Mucosa of stomach (tissue), 1 donor: ENCODE data around the gene CCL26.

Source experiments
- H3K27me3 ChIP-seq: one replicate; pipeline ENCODE4 v1.7.0; 2013; ENCODE audit warnings: mild to moderate bottlenecking, low read length; ENCODE audit not compliant: control insufficient read depth, insufficient read depth
- H3K36me3 ChIP-seq: one replicate; pipeline ENCODE4 v1.7.0; 2013; ENCODE audit warnings: low read length; ENCODE audit not compliant: control insufficient read depth, insufficient read depth
- H3K4me1 ChIP-seq: one replicate; pipeline ENCODE4 v1.7.0; 2013; ENCODE audit warnings: mild to moderate bottlenecking, low read length; ENCODE audit not compliant: control insufficient read depth, insufficient read depth
- H3K4me3 ChIP-seq: one replicate; pipeline ENCODE4 v1.7.0; 2013; ENCODE audit warnings: low read length
- H3K9ac ChIP-seq: one replicate; pipeline ENCODE4 v1.7.0; 2013; ENCODE audit warnings: mild to moderate bottlenecking, low read length, moderate library complexity
- H3K9me3 ChIP-seq: one replicate; pipeline ENCODE4 v1.7.0; 2013; ENCODE audit warnings: mild to moderate bottlenecking, low read length, moderate library complexity; ENCODE audit not compliant: control insufficient read depth
- donor health status: Pancreatic carcinoma.

Gene CCL26, protein sequence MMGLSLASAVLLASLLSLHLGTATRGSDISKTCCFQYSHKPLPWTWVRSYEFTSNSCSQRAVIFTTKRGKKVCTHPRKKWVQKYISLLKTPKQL

DNA sequence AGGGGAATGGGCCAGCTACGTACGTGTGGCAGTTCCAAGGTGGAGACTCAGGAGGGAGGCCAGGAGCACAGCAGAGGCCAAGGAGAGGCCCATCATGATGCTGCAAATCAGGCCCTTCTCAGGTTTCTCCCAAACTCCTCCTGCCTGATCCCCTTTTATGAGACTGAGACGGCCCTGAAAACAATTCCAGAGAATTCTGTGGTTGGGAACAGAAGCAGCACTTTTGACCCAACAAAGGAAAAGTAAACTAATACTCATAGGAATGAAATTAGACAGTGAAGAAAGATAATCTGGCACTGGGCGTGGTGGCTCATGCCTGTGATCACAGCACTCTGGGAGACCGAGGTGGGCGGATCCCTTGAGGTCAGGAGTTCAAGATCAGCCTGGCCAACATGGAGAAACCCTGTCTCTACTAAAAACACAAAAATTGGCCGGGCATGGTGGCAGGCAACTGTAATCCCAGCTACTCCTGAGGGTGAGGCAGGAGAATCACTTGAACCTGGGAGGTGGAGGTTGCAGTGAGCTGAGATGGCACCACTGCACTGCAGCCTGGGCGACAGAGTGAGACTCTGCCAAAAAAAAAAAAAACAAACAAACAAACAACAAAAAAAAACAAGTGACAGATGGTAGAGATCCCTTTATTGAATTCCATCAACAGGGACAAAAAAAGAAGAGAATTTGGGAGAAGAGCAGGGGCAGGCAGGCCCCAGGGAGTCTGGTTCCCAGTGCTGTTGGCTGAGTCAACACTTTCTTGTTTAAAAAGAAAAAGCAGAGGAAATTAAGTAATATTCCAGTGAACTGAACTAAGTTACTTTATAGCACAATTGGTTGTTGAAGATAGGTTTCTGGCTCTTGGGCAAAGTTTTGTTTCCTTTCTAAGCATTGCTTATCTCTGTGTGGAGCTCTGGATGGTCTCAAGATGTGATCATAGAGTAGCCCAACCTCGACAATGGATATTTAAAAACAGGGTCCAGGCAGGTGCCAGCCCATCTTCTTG is at the start of gene CCL26:
Gene CCL26, minus strand, starts transcription at position 131 of the 997 bp plus-strand sequence. Its CDS starts 35 bp downstream, at position 96.
- no peak within 1 kb of the TSS for H3K4me3 ChIP-seq
- peaks cover 5% of the 10 kb centered on the region for H3K4me1 ChIP-seq
- H3K9ac ChIP-seq = no peak within 1 kb of the TSS
- no peaks in the 10 kb centered on the region for H3K36me3 ChIP-seq
- no peaks in the 10 kb centered on the region for H3K27me3 ChIP-seq
- H3K9me3 ChIP-seq = no peaks in the 10 kb centered on the region

- no peak overlapping the region for H3K4me3 ChIP-seq
- no peaks in the 10 kb centered on the region for H3K4me1 ChIP-seq
- H3K27me3 ChIP-seq = no peaks in the 10 kb centered on the region
- no peaks in the 10 kb centered on the region for H3K36me3 ChIP-seq
- H3K9ac ChIP-seq = no peak overlapping the region
- no peaks in the 10 kb centered on the region for H3K9me3 ChIP-seq
Measured at GRCh38 chr7:75820688-75821087, 48.7 kb upstream of the CCL26 start.

DNA sequence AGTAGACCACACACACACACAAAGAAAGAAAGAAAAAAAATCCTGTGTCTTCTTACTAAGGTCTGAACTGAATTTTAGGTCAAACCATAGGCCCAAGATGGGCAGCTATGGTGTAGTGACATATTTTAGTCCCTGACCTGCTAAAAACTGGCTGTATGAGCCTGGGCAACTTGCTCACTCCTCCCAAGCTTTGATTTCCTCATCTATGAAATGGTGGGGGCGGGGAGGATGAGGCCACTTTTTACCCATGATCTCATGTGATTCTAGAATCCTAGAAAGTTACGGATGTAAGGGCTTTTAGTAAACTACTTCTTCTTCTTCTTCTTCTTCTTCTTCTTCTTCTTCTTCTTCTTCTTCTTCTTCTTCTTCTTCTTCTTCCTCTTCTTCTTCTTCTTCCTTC is 47.7 kb upstream of the CCL26 start:
- Histone ChIP-seq H3K4me3 (no peak overlapping the region), H3K27me3 (no peaks in the 10 kb centered on the region), H3K4me1 (no peaks in the 10 kb centered on the region), H3K36me3 (no peaks in the 10 kb centered on the region), H3K9ac (no peak overlapping the region), H3K9me3 (no peaks in the 10 kb centered on the region)

GRCh38 chr7:75818472-75818871 is 46.5 kb upstream of the CCL26 start:
- Histone ChIP-seq H3K4me3 (no peak overlapping the region), H3K9ac (no peak overlapping the region), H3K9me3 (no peaks in the 10 kb centered on the region), H3K4me1 (no peaks in the 10 kb centered on the region), H3K27me3 (no peaks in the 10 kb centered on the region), H3K36me3 (no peaks in the 10 kb centered on the region)

GRCh38 chr7:75817116-75817515 is 45.1 kb upstream of the CCL26 start:
- H3K27me3 ChIP-seq = no peaks in the 10 kb centered on the region
- H3K4me3 ChIP-seq = no peak overlapping the region
- no peaks in the 10 kb centered on the region for H3K36me3 ChIP-seq
- no peak overlapping the region for H3K9ac ChIP-seq
- H3K4me1 ChIP-seq = no peaks in the 10 kb centered on the region
- no peaks in the 10 kb centered on the region for H3K9me3 ChIP-seq

- no peaks in the 10 kb centered on the region for H3K27me3 ChIP-seq
- no peak overlapping the region for H3K4me3 ChIP-seq
- H3K9ac ChIP-seq = no peak overlapping the region
- H3K9me3 ChIP-seq = no peaks in the 10 kb centered on the region
- no peaks in the 10 kb centered on the region for H3K4me1 ChIP-seq
- no peaks in the 10 kb centered on the region for H3K36me3 ChIP-seq
Measured at GRCh38 chr7:75815418-75816064, 43.5 kb upstream of the CCL26 start.

DNA sequence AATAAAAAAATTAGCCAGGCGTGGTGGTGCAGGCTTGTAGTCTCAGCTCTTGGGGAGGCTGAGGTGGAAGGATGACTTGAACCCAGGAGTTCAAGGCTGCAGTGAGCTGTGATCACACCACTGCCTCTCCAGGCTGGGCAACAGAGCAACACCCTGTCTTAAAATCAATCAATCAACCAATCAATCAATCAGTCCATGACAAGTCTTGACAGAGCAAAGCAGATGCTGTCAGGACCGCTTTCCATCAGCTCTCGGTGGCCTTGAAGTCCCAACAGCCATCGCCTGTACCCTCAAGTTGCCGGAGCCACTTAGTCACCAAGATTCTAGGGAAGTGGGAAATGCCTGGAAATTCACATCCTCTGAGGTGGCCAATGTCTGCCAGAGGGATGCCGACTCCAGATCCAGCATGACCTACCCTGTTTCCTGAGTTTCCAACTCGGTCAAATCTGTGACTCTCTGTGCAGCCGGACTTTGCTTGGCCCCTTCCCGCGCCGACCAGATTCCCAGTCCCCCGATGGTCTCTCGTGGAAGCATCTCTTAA is 42.5 kb upstream of the CCL26 start:
- Histone ChIP-seq H3K4me1 (no peaks in the 10 kb centered on the region), H3K36me3 (no peaks in the 10 kb centered on the region), H3K27me3 (no peaks in the 10 kb centered on the region)

DNA sequence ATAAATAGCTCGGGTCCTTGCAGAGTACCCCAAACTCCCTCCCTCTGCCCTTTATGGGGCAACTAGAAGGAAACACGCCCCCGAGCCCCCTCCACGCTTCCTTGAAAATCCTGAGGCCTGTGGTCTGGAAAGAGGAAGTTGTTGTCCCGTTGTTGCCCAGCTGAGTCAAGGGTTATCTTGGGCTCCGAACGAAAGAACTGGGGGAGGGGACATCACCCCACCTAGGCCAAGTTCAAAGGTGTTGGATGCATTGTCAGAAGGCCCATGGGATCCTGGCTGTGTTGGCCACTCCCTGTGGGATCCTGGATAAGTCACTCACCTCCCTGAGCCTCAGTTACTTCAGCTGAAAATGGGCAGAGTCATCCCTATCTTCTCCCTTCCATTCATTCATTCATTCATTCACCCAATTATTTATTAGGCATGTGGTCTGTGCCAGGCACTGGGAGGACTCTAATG is 41.8 kb upstream of the CCL26 start, which contains the start of gene CCL24:
Gene CCL24, minus strand, starts transcription at position 26 of the 456 bp plus-strand sequence. CDS start 91 bp downstream, outside the sequence.
- Histone ChIP-seq H3K4me1 (no peaks in the 10 kb centered on the region), H3K9ac (no peak within 1 kb of the TSS), H3K4me3 (no peak within 1 kb of the TSS), H3K36me3 (no peaks in the 10 kb centered on the region), H3K9me3 (no peaks in the 10 kb centered on the region), H3K27me3 (no peaks in the 10 kb centered on the region)

More for the DNA sequence above, 42.5 kb upstream of the CCL26 start:
- Histone ChIP-seq H3K9me3 (no peaks in the 10 kb centered on the region), H3K4me3 (no peak overlapping the region), H3K9ac (no peak overlapping the region)

DNA sequence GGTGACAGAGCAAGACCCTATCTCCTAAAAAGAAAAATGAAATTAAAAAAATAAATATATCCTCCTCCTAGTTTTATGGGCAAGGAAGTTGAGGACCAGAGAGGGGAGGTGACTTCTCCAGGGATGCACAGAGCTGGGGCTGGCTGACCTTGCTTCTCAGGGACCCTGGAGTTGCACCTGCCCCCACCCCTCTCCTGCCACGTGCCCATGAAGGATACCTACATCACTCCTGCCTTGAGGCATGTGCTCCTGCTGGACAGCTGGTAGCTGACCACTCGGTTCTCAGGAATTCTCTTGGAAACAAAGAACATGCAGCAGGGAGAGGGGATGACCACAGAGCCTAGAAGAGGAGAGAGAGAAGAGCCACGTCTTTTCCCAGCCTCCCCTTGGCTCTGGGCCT is 41.1 kb upstream of the CCL26 start:
- Histone ChIP-seq H3K9me3 (no peaks in the 10 kb centered on the region), H3K27me3 (no peaks in the 10 kb centered on the region), H3K4me3 (no peak overlapping the region), H3K9ac (no peak overlapping the region), H3K36me3 (no peaks in the 10 kb centered on the region), H3K4me1 (no peaks in the 10 kb centered on the region)

- Histone ChIP-seq H3K4me1 (no peaks in the 10 kb centered on the region), H3K27me3 (no peaks in the 10 kb centered on the region), H3K9me3 (no peaks in the 10 kb centered on the region), H3K4me3 (no peak overlapping the region), H3K9ac (no peak overlapping the region), H3K36me3 (no peaks in the 10 kb centered on the region)
Measured at GRCh38 chr7:75811894-75812678, 40.1 kb upstream of the CCL26 start.

GRCh38 chr7:75809396-75809795 is 37.4 kb upstream of the CCL26 start:
- no peak overlapping the region for H3K9ac ChIP-seq
- no peaks in the 10 kb centered on the region for H3K27me3 ChIP-seq
- no peak overlapping the region for H3K4me3 ChIP-seq
- H3K9me3 ChIP-seq = no peaks in the 10 kb centered on the region
- H3K36me3 ChIP-seq = no peaks in the 10 kb centered on the region
- H3K4me1 ChIP-seq = no peaks in the 10 kb centered on the region
